DOHH2 (cell line): ENCODE measurements around the gene BRINP2.

Experiments
- EZH2phosphoT487 ChIP-seq: fragments of 200-600 bp; sonication (generic); IDR thresholded peaks from 2 replicates; pipeline ENCODE4 v1.6.1; 2017; ENCODE audit warnings: borderline replicate concordance, mild to moderate bottlenecking, antibody characterized with exemption, low read length, moderate library complexity, mixed read lengths
- TF ChIP-seq, protein P1 (sequence below): fragments of 200-600 bp; sonication (generic); IDR thresholded peaks from one replicate; pipeline ENCODE4 v1.5.1; 2014; ENCODE audit warnings: antibody characterized with exemption, mild to moderate bottlenecking, low read depth, low read length; ENCODE audit not compliant: poor library complexity, severe bottlenecking

DNA sequence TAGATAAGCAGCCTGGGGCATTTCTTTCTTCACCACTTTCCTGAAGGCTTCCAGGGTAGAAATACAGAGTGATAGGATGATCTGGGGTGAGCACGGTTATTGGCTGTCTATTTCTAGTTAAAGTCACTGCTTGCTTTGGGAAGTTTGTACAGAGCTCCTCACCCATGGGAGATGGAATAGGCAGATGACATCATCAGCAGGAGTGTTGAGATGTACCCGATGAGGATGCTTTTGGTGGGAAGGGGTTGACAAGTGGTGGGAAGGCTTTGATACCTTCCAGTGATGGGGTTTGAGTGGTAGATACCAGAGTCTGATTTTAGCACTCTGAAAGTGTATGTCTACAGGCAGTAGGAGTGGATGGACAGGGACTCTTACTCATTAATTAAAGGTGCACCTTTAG is 112.6 kb downstream of the BRINP2 start:
- TF ChIP-seq, protein P1, sequence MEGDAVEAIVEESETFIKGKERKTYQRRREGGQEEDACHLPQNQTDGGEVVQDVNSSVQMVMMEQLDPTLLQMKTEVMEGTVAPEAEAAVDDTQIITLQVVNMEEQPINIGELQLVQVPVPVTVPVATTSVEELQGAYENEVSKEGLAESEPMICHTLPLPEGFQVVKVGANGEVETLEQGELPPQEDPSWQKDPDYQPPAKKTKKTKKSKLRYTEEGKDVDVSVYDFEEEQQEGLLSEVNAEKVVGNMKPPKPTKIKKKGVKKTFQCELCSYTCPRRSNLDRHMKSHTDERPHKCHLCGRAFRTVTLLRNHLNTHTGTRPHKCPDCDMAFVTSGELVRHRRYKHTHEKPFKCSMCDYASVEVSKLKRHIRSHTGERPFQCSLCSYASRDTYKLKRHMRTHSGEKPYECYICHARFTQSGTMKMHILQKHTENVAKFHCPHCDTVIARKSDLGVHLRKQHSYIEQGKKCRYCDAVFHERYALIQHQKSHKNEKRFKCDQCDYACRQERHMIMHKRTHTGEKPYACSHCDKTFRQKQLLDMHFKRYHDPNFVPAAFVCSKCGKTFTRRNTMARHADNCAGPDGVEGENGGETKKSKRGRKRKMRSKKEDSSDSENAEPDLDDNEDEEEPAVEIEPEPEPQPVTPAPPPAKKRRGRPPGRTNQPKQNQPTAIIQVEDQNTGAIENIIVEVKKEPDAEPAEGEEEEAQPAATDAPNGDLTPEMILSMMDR: no peak
- TF ChIP-seq EZH2phosphoT487: no peak
